Tibial nerve (tissue), 3 donors: ENCODE results near the gene PKHD1.

Experiments
- POLR2A ChIP-seq, 2 donors: fragments of 450-650 bp; IDR thresholded peaks; one replicate each; pipeline ENCODE4 v1.6.1; 2017; ENCODE audit warnings: antibody characterized with exemption in 2 of 2, mild to moderate bottlenecking in 2 of 2, moderate library complexity in 2 of 2
- TF ChIP-seq, protein P1 (sequence below), 5 experiments: fragments of 200-600 bp in 3 of 5; fragments of 450-650 bp in 2 of 5; sonication (generic) in 3 of 5; IDR thresholded peaks; one replicate each; pipeline ENCODE4 v1.5.1; 2016 to 2019; ENCODE audit warnings: antibody characterized with exemption in 5 of 5, mild to moderate bottlenecking in 3 of 5, moderate library complexity in 2 of 5

DNA sequence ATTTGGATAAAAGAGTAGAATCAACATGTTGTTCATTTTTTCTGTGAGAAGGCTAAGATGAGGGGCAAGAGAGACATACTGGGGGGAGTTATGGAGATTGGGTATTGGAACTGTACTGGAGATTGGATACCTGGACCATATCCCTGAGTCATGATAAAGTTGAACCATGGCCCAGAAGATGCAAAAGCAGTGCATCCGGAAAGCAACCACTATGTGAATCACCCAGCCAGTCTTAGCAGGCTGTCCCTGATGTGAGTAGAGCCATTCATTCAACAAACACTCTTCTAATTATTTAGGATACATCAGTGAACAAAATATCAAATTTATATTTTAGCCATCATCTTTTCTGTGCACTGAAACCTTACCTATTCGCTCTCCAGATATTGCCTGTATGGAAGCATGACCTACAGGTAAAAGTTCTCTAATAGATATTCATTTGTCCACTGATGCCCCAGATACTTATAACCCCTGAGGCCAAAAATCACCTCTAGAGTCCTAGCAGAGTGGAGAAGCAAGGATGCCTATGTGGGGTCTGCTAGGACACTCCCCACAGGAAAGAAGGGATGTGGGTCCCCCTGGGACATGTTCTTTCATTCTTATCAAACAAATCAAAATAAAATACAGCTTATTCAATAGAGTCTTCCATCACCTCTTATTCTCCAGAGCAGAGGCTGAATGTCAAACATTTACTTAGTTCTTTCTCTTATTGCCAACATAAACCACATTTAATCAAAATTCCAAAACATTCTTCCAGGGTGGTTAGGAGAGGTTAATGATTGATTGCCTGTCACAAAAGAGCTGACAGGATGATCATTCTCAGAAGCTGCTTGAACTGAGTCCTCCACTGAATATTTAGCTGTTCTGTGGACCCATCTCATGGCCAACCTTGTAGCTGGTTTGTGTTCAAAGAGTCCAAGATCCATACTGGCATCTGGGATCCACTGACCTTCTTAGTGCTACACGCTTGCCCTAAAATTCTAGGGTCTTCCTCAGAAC, 37.0 kb upstream of the PKHD1 start:
- TF ChIP-seq, protein P1, sequence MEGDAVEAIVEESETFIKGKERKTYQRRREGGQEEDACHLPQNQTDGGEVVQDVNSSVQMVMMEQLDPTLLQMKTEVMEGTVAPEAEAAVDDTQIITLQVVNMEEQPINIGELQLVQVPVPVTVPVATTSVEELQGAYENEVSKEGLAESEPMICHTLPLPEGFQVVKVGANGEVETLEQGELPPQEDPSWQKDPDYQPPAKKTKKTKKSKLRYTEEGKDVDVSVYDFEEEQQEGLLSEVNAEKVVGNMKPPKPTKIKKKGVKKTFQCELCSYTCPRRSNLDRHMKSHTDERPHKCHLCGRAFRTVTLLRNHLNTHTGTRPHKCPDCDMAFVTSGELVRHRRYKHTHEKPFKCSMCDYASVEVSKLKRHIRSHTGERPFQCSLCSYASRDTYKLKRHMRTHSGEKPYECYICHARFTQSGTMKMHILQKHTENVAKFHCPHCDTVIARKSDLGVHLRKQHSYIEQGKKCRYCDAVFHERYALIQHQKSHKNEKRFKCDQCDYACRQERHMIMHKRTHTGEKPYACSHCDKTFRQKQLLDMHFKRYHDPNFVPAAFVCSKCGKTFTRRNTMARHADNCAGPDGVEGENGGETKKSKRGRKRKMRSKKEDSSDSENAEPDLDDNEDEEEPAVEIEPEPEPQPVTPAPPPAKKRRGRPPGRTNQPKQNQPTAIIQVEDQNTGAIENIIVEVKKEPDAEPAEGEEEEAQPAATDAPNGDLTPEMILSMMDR (IDR thresholded peaks at IDR 0.05): no peak
- no peak for TF ChIP-seq POLR2A (IDR thresholded peaks at IDR 0.05)
